IMR-90 (cell line): ENCODE results near the gene RHEX. TPM values are rescaled to one million over a fixed set of nuclear protein-coding genes. Genes with fewer than 3 reads are reported as not detected.
"Not testable (repeated sequence)": the region's sequence is repeated elsewhere in the genome, so short reads cannot be mapped to it uniquely, and the experiment has no call there.

ENCODE experiments used
- ATAC-seq: fragments of 200-7000 bp; cut with Tn5 transposase; 2 replicates; pipeline ENCODE4 v1.9.1; 2020; ENCODE audit warnings: low read depth, mild to moderate bottlenecking, moderate library complexity
- BruUV-seq: library from RNA; stranded (reverse); fragments of 400-500 nt; replicated peaks from 2 replicates; lab custom pipeline; 2021; lab: Mats Ljungman, UMichigan
- CTCF ChIA-PET: fragments of 300-600 bp; formaldehyde crosslinking; extraction: SDS; loops from one replicate; lab custom pipeline; 2021; ENCODE audit warnings: antibody characterized with exemption; lab: Yijun Ruan, JAX
- POLR2A ChIA-PET: fragments of 300-600 bp; sonication (Branson Sonifier 250); formaldehyde crosslinking; loops from one replicate; lab custom pipeline; 2022; ENCODE audit warnings: antibody characterized with exemption; ENCODE audit not compliant: unreplicated experiment; lab: Charles Lee
- DNase-seq: peaks from one replicate; pipeline ENCODE4 v3.0.0; 2013
- H2AFZ ChIP-seq: replicated peaks from 2 replicates; pipeline ENCODE3; 2013; ENCODE audit warnings: low read length, mild to moderate bottlenecking; ENCODE audit not compliant: poor library complexity
- H2AK5ac ChIP-seq: 2 replicates; pipeline ENCODE4 v1.6.1; 2013; ENCODE audit warnings: low read depth, low read length, inconsistent platforms
- H2AK9ac ChIP-seq: replicated peaks from 2 replicates; pipeline ENCODE3; 2013; ENCODE audit warnings: mild to moderate bottlenecking, low read depth, low read length, moderate library complexity; ENCODE audit not compliant: poor library complexity
- H2BK120ac ChIP-seq: 2 replicates; pipeline ENCODE4 v1.6.1; 2013; ENCODE audit warnings: low read depth, low read length, inconsistent platforms
- H2BK15ac ChIP-seq: 3 replicates; pipeline ENCODE4 v1.6.1; 2013; ENCODE audit warnings: low read depth, low read length, inconsistent platforms
- H2BK20ac ChIP-seq: 2 replicates; pipeline ENCODE4 v1.6.1; 2013; ENCODE audit warnings: low read depth, mild to moderate bottlenecking, inconsistent platforms, low read length, moderate library complexity
- H2BK5ac ChIP-seq: 2 replicates; pipeline ENCODE4 v1.6.1; 2013; ENCODE audit warnings: mild to moderate bottlenecking, low read depth, low read length, inconsistent platforms; ENCODE audit not compliant: poor library complexity, severe bottlenecking
- H3K14ac ChIP-seq: replicated peaks from 2 replicates; pipeline ENCODE4 v1.6.1; 2013; ENCODE audit warnings: low read depth, low read length, inconsistent platforms
- H3K18ac ChIP-seq: 2 replicates; pipeline ENCODE4 v1.6.1; 2013; ENCODE audit warnings: low read depth, low read length, control low read depth
- H3K23ac ChIP-seq: 2 replicates; pipeline ENCODE4 v1.6.1; 2013; ENCODE audit warnings: low read depth, low read length, inconsistent platforms
- H3K27ac ChIP-seq: 2 replicates; pipeline ENCODE4 v1.5.1; 2013; ENCODE audit warnings: mild to moderate bottlenecking, control low read depth, low read length; ENCODE audit not compliant: insufficient read depth
- H3K27me3 ChIP-seq: 2 replicates; pipeline ENCODE4 v1.6.1; 2013; ENCODE audit warnings: low read length; ENCODE audit not compliant: control insufficient read depth, insufficient read depth
- H3K36me3 ChIP-seq: 2 replicates; pipeline ENCODE4 v1.6.1; 2013; ENCODE audit warnings: low read length, mixed read lengths; ENCODE audit not compliant: control insufficient read depth, insufficient read depth
- H3K4ac ChIP-seq: 2 replicates; pipeline ENCODE4 v1.6.1; 2013; ENCODE audit warnings: low read depth, low read length, inconsistent platforms
- H3K4me1 ChIP-seq: 2 replicates; pipeline ENCODE4 v1.6.1; 2013; ENCODE audit warnings: low read length, mixed read lengths; ENCODE audit not compliant: control insufficient read depth, insufficient read depth
- H3K4me2 ChIP-seq: 2 replicates; pipeline ENCODE4 v1.6.1; 2013; ENCODE audit warnings: low read depth, mild to moderate bottlenecking, control low read depth, low read length, moderate library complexity
- H3K4me3 ChIP-seq: 2 replicates; pipeline ENCODE4 v1.5.1; 2013; ENCODE audit warnings: low read depth, mild to moderate bottlenecking, control low read depth, low read length, moderate library complexity; ENCODE audit not compliant: insufficient read depth
- H3K56ac ChIP-seq: 2 replicates; pipeline ENCODE4 v1.6.1; 2013; ENCODE audit warnings: low read length, inconsistent platforms; ENCODE audit not compliant: insufficient read depth; ENCODE audit errors: extremely low read depth
- H3K79me1 ChIP-seq, 2 experiments: 2 replicates each; pipeline ENCODE4 v1.6.1; 2013; ENCODE audit warnings: low read length in 2 of 2, inconsistent platforms in 1 of 2, low read depth in 1 of 2
- H3K9ac ChIP-seq: 2 replicates; pipeline ENCODE4 v1.6.1; 2013; ENCODE audit warnings: low read depth, low read length, control low read depth
- H3K9me1 ChIP-seq: 2 replicates; pipeline ENCODE4 v1.6.1; 2013; ENCODE audit warnings: low read length, inconsistent platforms; ENCODE audit not compliant: insufficient read depth
- H3K9me3 ChIP-seq: 2 replicates; pipeline ENCODE4 v1.6.1; 2013; ENCODE audit warnings: low read length; ENCODE audit not compliant: control insufficient read depth, insufficient read depth
- H4K20me1 ChIP-seq: 2 replicates; pipeline ENCODE4 v1.6.1; 2013; ENCODE audit warnings: low read length, inconsistent platforms; ENCODE audit not compliant: insufficient read depth
- H4K5ac ChIP-seq: 2 replicates; pipeline ENCODE4 v1.6.1; 2013; ENCODE audit warnings: mild to moderate bottlenecking, low read depth, low read length, control low read depth
- H4K8ac ChIP-seq, 2 experiments: 2 replicates each; pipeline ENCODE4 v1.6.1; 2013; ENCODE audit warnings: low read depth in 2 of 2, low read length in 2 of 2, control low read depth in 1 of 2, inconsistent platforms in 1 of 2
- H4K91ac ChIP-seq: 2 replicates; pipeline ENCODE4 v1.6.1; 2013; ENCODE audit warnings: low read depth, low read length, inconsistent platforms; ENCODE audit not compliant: insufficient read depth
- CEBPB ChIP-seq: IDR thresholded peaks from 2 replicates; pipeline ENCODE4 v1.6.1; 2012; ENCODE audit warnings: low read depth, low read length, improper control_type of control experiment
- NFE2L2 ChIP-seq: fragments of 150-350 bp; IDR thresholded peaks from 2 replicates; pipeline ENCODE4 v1.6.1; 2016; ENCODE audit warnings: low read depth, mild to moderate bottlenecking, low read length
- POLR2A ChIP-seq: IDR thresholded peaks from 2 replicates; pipeline ENCODE4 v1.6.1; 2012; ENCODE audit warnings: mild to moderate bottlenecking, low read depth, low read length
- RAD21 ChIP-seq: IDR thresholded peaks from 2 replicates; pipeline ENCODE4 v1.6.1; 2012; ENCODE audit warnings: low read length, improper control_type of control experiment
- WGBS, 2 experiments: methylation state at CpG; one replicate each; pipeline versions ENCODE4 v1.1.5 to v1.1.7; 2013; ENCODE audit warnings: missing lambda C conversion rate in 2 of 2; ENCODE audit not compliant: insufficient read length in 1 of 2; ENCODE audit errors: extremely low coverage in 2 of 2; 5-methylcytosine and 5-hydroxymethylcytosine counted together
- dilution Hi-C: fragments of 300-500 bp; cut with HindIII; formaldehyde crosslinking; loops from one replicate; pipeline ENCODE4 v1.14.3; 2018; ENCODE audit warnings: low sequenced_read_pairs; ENCODE audit not compliant: unreplicated experiment
- in situ Hi-C: fragments of 300-500 bp; cut with MboI; formaldehyde crosslinking; loops from 3 replicates; pipeline ENCODE4 v1.14.3; 2019; ENCODE audit warnings: low sequenced_read_pairs, inconsistent platforms, mixed read lengths
- intact Hi-C: fragments of 100-400 bp; cut with micrococcal nuclease; formaldehyde crosslinking; loops from 2 replicates; pipeline ENCODE4 v1.10.0; 2022
- polyA plus RNA-seq, 3 experiments: library from polyadenylated mRNA; depleted of rRNA; stranded (reverse); fragments of >200 nt; gene quantifications; 2 replicates each; pipeline ENCODE4 v1.2.3, GENCODE V29; 2012; ENCODE audit warnings: low replicate concordance in 1 of 3
- total RNA-seq: library from RNA; depleted of rRNA; stranded (reverse); fragments of >200 nt; gene quantifications from 2 replicates; pipeline ENCODE4 v1.2.3, GENCODE V29; 2012

Gene RHEX
- total and polyA plus RNA-seq, 2 of the 4 experiments (the other 2 are of a cell fraction) = not detected

DNA sequence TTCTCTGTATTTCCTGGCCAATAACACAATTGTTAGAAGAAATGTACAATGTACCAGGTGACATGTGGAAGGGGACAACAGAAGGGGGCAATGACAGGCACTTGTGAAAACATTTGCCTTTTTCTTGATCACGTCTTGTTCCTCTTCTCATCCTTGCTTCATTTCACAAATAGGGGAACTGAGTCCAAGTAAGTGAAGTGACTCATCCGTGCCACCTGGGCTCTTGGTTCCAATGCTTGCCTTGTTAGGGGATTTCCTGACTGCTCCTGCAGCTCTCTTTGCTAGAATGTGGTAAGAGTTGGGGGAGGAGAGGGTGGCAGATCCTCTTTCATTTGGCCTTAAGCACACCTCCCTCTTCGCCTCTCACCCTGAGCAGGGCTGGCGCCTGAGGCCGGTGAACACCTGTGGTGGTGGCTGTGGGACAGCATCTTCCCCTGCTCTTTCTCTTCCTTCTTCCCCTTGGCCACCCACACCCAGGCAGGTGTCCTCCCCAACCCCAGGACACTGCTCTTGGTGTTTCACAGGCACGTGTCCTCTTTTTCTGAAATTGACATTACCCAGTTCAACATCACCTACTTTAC, 2.2 kb upstream of the RHEX start:
- H3K4ac ChIP-seq = no peak overlapping the region
- no peak overlapping the region for H3K23ac ChIP-seq
- H3K56ac ChIP-seq = no peak overlapping the region
- no peak overlapping the region for H2AK9ac ChIP-seq
- TF ChIP-seq POLR2A (no peak), CEBPB (no peak), NFE2L2 (no peak), RAD21 (no peak)
- H3K9me1 ChIP-seq = 0 out of 2 replicates have a peak, but pooled peaks cover 3% of the 10 kb centered on the region
- no peak overlapping the region for H2BK5ac ChIP-seq
- no peaks in the 10 kb centered on the region for H3K9me3 ChIP-seq
- ATAC-seq = no peak
- no peaks in the 10 kb centered on the region for H4K20me1 ChIP-seq
- intact Hi-C loops = no loop called here
- BruUV-seq = no TSS peak
- no peak overlapping the region for H2AK5ac ChIP-seq
- no peak overlapping the region for H2BK120ac ChIP-seq
- POLR2A ChIA-PET = no interaction called here
- in situ Hi-C loops = no loop called here
- no peak overlapping the region for H3K27ac ChIP-seq
- H3K4me3 ChIP-seq = no peak overlapping the region
- H3K4me1 ChIP-seq = no peaks in the 10 kb centered on the region
- H3K18ac ChIP-seq = no peak overlapping the region
- DNase-seq = peak; percentile 2
- no peak overlapping the region for H3K14ac ChIP-seq
- CTCF ChIA-PET = no interaction called here
- H3K27me3 ChIP-seq = peaks cover 42% of the 10 kb centered on the region
- H4K91ac ChIP-seq = no peak overlapping the region
- WGBS, 2 experiments = 100% methylated on average over 1 of the region's 6 CpGs; no CpG with 5 or more reads in 1 of the 2 experiments
- H3K79me1 ChIP-seq = no peaks in the 10 kb centered on the region
- H2BK15ac ChIP-seq = no peak overlapping the region
- H4K8ac ChIP-seq = no peak overlapping the region
- peak overlapping the region; percentile 13 for H2AFZ ChIP-seq
- no peaks in the 10 kb centered on the region for H3K36me3 ChIP-seq
- H3K9ac ChIP-seq = no peak overlapping the region
- H2BK20ac ChIP-seq = no peak overlapping the region
- H4K5ac ChIP-seq = no peak overlapping the region
- H3K4me2 ChIP-seq = no peak overlapping the region
- dilution Hi-C loops = no loop called here

DNA sequence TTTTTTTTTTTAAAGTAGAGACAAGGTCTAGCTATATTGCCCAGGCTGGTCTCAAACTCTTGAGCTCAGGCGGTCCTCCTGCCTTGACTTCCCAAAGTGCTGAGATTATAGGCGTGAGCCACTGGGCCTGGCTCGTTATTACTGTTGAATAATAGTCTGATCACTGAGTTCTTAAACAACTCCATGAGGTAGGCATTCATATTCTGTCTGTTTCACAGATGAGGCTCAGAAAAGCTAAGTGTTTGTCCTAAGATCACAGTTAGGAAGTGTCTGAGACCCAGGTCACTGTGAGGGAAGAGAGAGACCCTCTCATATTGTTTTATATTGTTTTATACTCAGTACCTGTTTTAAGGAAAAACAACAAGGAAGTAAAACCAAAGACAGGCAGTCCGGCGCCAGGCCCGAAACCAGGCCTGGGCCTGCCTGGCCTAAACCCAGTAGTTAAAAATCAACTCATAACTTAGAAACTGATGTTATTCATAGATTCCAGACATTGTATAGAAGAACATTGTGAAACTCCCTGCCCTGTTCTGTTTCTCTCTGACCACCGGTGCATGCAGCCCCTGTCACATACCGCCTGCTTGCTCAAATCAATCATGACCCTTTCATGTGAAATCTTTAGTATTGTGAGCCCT, 625 bp upstream of the RHEX start:
- H3K36me3 ChIP-seq, H3K9me1 ChIP-seq, H3K9me3 ChIP-seq, H4K5ac ChIP-seq, H2BK15ac ChIP-seq, H2BK20ac ChIP-seq, H2BK120ac ChIP-seq, H3K18ac ChIP-seq, H3K4me3 ChIP-seq, H3K23ac ChIP-seq, H3K14ac ChIP-seq, H3K4me2 ChIP-seq, dilution Hi-C loops, H3K4ac ChIP-seq, intact Hi-C loops, H4K8ac ChIP-seq, H3K27ac ChIP-seq, H4K20me1 ChIP-seq, H2AK9ac ChIP-seq, H2AK5ac ChIP-seq, H3K4me1 ChIP-seq, H3K56ac ChIP-seq, H3K79me1 ChIP-seq, H2BK5ac ChIP-seq, DNase-seq, H4K91ac ChIP-seq, BruUV-seq, H2AFZ ChIP-seq, H3K9ac ChIP-seq, ATAC-seq, in situ Hi-C loops, POLR2A ChIA-PET: not testable (repeated sequence)
- peaks cover 43% of the 10 kb centered on the region for H3K27me3 ChIP-seq
- CTCF ChIA-PET = interaction anchor here (0.6 kb wide), 1 partner anchor 13 kb away, joined by 4 read pairs; no protein-coding TSS in a partner anchor
- WGBS, 2 experiments = 80% methylated on average over 1 of the region's 8 CpGs; no CpG with 5 or more reads in 1 of the 2 experiments
